ENCODE results near the gene BRD7.

The BRD7 gene

DNA sequence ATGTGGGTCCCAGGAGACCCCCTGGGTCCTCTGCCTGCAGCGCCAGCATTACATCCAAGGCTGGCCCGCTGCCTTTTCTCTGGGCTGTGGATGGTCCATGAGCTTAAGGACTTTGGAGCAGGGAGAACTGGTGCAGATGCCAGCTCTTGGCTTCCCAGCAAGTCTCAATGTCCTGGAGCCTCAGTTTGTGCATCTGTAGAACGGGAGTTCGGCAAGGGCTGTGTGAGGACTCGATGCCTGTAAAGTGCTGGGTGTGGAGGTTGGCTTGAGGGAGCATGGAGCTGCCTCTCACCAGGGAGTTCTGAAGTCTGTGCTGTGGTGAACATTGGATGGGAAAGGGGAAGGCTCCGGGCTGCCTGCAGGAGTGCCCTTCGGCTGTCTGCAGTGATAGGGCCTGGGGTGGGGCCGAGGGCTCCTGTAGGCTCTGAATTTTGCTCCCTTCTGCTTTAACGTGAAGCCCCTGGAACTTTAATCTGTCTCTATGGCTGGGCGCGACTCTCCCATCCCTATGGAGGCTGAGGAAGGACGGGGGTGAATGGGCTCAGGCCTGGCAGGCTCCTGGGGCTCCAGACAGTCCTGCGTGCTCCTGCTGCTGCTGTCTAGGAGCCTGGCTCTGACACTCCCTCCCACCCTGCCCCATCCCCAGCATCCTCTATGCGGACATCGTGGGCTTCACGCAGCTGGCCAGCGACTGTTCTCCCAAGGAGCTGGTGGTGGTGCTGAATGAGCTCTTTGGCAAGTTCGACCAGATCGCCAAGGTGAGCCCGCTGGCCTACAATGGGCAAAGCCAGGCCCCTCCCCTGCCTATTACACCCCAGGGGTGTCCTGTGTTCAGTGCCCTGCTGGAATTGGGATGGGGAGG lies 74.6 kb downstream of the BRD7 start:
- TF ChIP-seq CTCF (IDR thresholded peaks at IDR 0.05; ENCODE audit: extremely low read depth, insufficient read depth, missing control alignments), result no peak
- in situ Hi-C loops (cut with MboI; ENCODE audit: low pct_unique_long_range_greater_than_20kb, low sequenced_read_pairs, unreplicated experiment), result no loop called here
- DNase-seq (ENCODE audit: low spot score), result no peak

- TF ChIP-seq CTCF (IDR thresholded peaks at IDR 0.05; ENCODE audit: extremely low read depth, insufficient read depth, missing control alignments), result no peak
These were observed 75.6 kb downstream of the BRD7 start for GRCh38 chr16:50293041-50293783.

GRCh38 chr16:50292566-50292948 lies 76.2 kb downstream of the BRD7 start:
- no peak for TF ChIP-seq CTCF (IDR thresholded peaks at IDR 0.05; ENCODE audit: extremely low read depth, insufficient read depth, missing control alignments)
- in situ Hi-C loops (cut with MboI; ENCODE audit: low pct_unique_long_range_greater_than_20kb, low sequenced_read_pairs, unreplicated experiment), result no loop called here
- DNase-seq (ENCODE audit: low spot score), result no peak

More at GRCh38 chr16:50293041-50293783, 75.6 kb downstream of the BRD7 start:
- no peak for DNase-seq (ENCODE audit: low spot score)
- in situ Hi-C loops (cut with MboI; ENCODE audit: low pct_unique_long_range_greater_than_20kb, low sequenced_read_pairs, unreplicated experiment), result no loop called here

- in situ Hi-C loops (cut with MboI; ENCODE audit: low pct_unique_long_range_greater_than_20kb, low sequenced_read_pairs, unreplicated experiment), result no loop called here
- TF ChIP-seq CTCF (IDR thresholded peaks at IDR 0.05; ENCODE audit: extremely low read depth, insufficient read depth, missing control alignments), result no peak
- DNase-seq (ENCODE audit: low spot score), result no peak
These were observed 76.8 kb downstream of the BRD7 start for GRCh38 chr16:50291719-50292565.

DNA sequence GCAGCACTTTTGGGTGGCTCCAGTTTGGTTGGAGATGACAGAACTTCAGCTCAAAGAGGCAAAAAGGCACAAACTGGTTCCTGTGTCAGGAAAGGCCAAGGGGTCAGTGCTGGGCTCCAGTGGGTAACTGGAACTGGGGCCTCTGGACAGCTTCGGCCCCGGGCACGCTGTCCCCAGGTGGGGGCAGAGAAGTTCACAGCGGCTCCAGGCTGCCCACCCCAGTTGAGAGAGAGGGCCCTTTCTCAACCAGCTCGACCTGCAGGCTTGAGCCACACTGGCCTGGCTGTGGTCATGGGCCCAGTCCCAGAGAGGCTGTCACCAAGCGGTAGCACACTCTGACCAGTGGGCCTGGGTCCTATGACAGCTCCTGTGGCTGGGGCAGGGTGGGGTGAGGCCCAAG lies 77.9 kb downstream of the BRD7 start:
- in situ Hi-C loops (cut with MboI; ENCODE audit: low pct_unique_long_range_greater_than_20kb, low sequenced_read_pairs, unreplicated experiment), result no loop called here
- no peak for TF ChIP-seq CTCF (IDR thresholded peaks at IDR 0.05; ENCODE audit: extremely low read depth, insufficient read depth, missing control alignments)

More for the DNA sequence above, 77.9 kb downstream of the BRD7 start:
- no peak for DNase-seq (ENCODE audit: low spot score)
